ENCODE results near the gene CACNG1. TPM values are rescaled to one million over a fixed set of nuclear protein-coding genes. Genes with fewer than 3 reads are reported as not detected.

The CACNG1 gene
- total RNA-seq, 1 donor from 2014 or later: 43.3 TPM

- Histone ChIP-seq H3K4me3 (ENCODE audit: low read length in 3 of 3) (no peak overlapping the region), H3K27ac (ENCODE audit: low read depth, low read length) (no peak overlapping the region), H3K9me3 (ENCODE audit: control insufficient read depth in 3 of 3, low read length in 3 of 3) (no peaks in the 10 kb centered on the region), H3K9ac (ENCODE audit: low read depth in 1 of 3, low read length in 3 of 3) (no peak overlapping the region), H3K4me1 (ENCODE audit: control insufficient read depth in 3 of 3, insufficient read depth in 3 of 3, low read length in 3 of 3) (peaks cover 5 to 8% (median 6%) of the 10 kb centered on the region in 3 donors), H3K27me3 (ENCODE audit: control insufficient read depth in 3 of 3, insufficient read depth in 3 of 3, low read length in 3 of 3) (no peaks in the 10 kb centered on the region), H3K36me3 (ENCODE audit: control insufficient read depth in 3 of 3, insufficient read depth in 3 of 3, low read length in 3 of 3) (peaks cover 0 to 5% (median 0%) of the 10 kb centered on the region in 3 donors)
These were observed 25.3 kb downstream of the CACNG1 start for GRCh38 chr17:67069603-67070136.

- Histone ChIP-seq H3K4me3 (ENCODE audit: low read length in 3 of 3) (no peak overlapping the region), H3K27me3 (ENCODE audit: control insufficient read depth in 3 of 3, insufficient read depth in 3 of 3, low read length in 3 of 3) (no peaks in the 10 kb centered on the region), H3K27ac (ENCODE audit: low read depth, low read length) (no peak overlapping the region), H3K9ac (ENCODE audit: low read depth in 1 of 3, low read length in 3 of 3) (no peak overlapping the region), H3K4me1 (ENCODE audit: control insufficient read depth in 3 of 3, insufficient read depth in 3 of 3, low read length in 3 of 3) (peaks cover 5 to 13% (median 6%) of the 10 kb centered on the region in 3 donors), H3K9me3 (ENCODE audit: control insufficient read depth in 3 of 3, low read length in 3 of 3) (no peaks in the 10 kb centered on the region), H3K36me3 (ENCODE audit: control insufficient read depth in 3 of 3, insufficient read depth in 3 of 3, low read length in 3 of 3) (peaks cover 0 to 8% (median 0%) of the 10 kb centered on the region in 3 donors)
These were observed 27.2 kb downstream of the CACNG1 start for GRCh38 chr17:67071595-67071994.

DNA sequence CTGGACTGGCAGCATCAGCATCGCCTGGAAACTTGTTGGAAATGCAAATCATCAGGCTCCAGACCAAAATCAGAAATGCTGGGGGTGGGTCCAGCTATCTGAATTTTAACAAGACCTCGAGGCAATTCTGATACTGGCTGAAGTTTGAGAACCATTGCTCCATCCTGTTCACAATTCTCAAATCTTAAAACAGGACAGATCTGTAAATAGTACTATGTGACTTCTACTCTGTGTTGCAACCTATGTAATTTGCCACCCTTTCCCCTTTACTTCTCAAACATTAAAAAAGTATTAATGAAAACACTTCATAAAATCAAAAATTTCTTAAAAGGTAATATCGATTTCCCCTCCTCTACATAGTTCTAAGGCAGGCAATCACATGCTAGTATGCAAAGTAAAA is 28.5 kb downstream of the CACNG1 start:
- peaks cover 5 to 15% (median 6%) of the 10 kb centered on the region in 3 donors for H3K4me1 ChIP-seq (ENCODE audit: control insufficient read depth in 3 of 3, insufficient read depth in 3 of 3, low read length in 3 of 3)

DNA sequence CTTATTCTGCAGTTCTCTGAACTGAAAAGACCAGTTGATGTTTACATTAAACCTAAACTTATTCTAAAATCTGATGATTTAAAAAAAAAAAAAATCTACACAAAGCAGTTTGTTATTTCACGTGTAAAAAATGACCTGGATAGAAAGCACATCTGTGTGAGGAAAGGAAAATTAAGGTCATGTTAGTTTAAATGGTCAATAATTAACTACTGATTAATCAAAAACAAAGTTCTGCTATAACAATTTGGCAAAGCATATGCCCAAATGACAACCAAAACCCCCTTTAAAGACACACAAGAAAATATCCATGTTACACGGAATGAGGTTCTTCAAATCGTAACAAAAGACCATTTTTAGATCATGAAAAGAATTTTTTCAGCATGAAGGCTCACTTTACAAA is 30.4 kb downstream of the CACNG1 start:
- H3K4me3 ChIP-seq (ENCODE audit: low read length in 3 of 3): no peak overlapping the region
- H3K36me3 ChIP-seq (ENCODE audit: control insufficient read depth in 3 of 3, insufficient read depth in 3 of 3, low read length in 3 of 3): peaks cover 4 to 13% (median 8%) of the 10 kb centered on the region in 3 donors
- no peak overlapping the region for H3K27ac ChIP-seq (ENCODE audit: low read depth, low read length)
- H3K27me3 ChIP-seq (ENCODE audit: control insufficient read depth in 3 of 3, insufficient read depth in 3 of 3, low read length in 3 of 3): no peaks in the 10 kb centered on the region
- H3K4me1 ChIP-seq (ENCODE audit: control insufficient read depth in 3 of 3, insufficient read depth in 3 of 3, low read length in 3 of 3): peaks cover 0 to 8% (median 0%) of the 10 kb centered on the region in 3 donors
- no peak overlapping the region for H3K9ac ChIP-seq (ENCODE audit: low read depth in 1 of 3, low read length in 3 of 3)
- H3K9me3 ChIP-seq (ENCODE audit: control insufficient read depth in 3 of 3, low read length in 3 of 3): no peaks in the 10 kb centered on the region

More for the DNA sequence above, 28.5 kb downstream of the CACNG1 start:
- Histone ChIP-seq H3K4me3 (ENCODE audit: low read length in 3 of 3) (no peak overlapping the region), H3K9me3 (ENCODE audit: control insufficient read depth in 3 of 3, low read length in 3 of 3) (no peaks in the 10 kb centered on the region), H3K9ac (ENCODE audit: low read depth in 1 of 3, low read length in 3 of 3) (no peak overlapping the region), H3K27ac (ENCODE audit: low read depth, low read length) (no peak overlapping the region), H3K36me3 (ENCODE audit: control insufficient read depth in 3 of 3, insufficient read depth in 3 of 3, low read length in 3 of 3) (peaks cover 0 to 8% (median 3%) of the 10 kb centered on the region in 3 donors), H3K27me3 (ENCODE audit: control insufficient read depth in 3 of 3, insufficient read depth in 3 of 3, low read length in 3 of 3) (no peaks in the 10 kb centered on the region)

GRCh38 chr17:67076290-67076689 is 31.9 kb downstream of the CACNG1 start:
- Histone ChIP-seq H3K9ac (ENCODE audit: low read depth in 1 of 3, low read length in 3 of 3) (no peak overlapping the region), H3K4me1 (ENCODE audit: control insufficient read depth in 3 of 3, insufficient read depth in 3 of 3, low read length in 3 of 3) (peaks cover 0 to 11% (median 5%) of the 10 kb centered on the region in 3 donors), H3K27ac (ENCODE audit: low read depth, low read length) (no peak overlapping the region), H3K36me3 (ENCODE audit: control insufficient read depth in 3 of 3, insufficient read depth in 3 of 3, low read length in 3 of 3) (peaks cover 4 to 14% (median 8%) of the 10 kb centered on the region in 3 donors), H3K27me3 (ENCODE audit: control insufficient read depth in 3 of 3, insufficient read depth in 3 of 3, low read length in 3 of 3) (no peaks in the 10 kb centered on the region), H3K9me3 (ENCODE audit: control insufficient read depth in 3 of 3, low read length in 3 of 3) (no peaks in the 10 kb centered on the region), H3K4me3 (ENCODE audit: low read length in 3 of 3) (no peak overlapping the region)

- Histone ChIP-seq H3K4me1 (ENCODE audit: control insufficient read depth in 3 of 3, insufficient read depth in 3 of 3, low read length in 3 of 3) (peaks cover 0 to 14% (median 5%) of the 10 kb centered on the region in 3 donors), H3K27me3 (ENCODE audit: control insufficient read depth in 3 of 3, insufficient read depth in 3 of 3, low read length in 3 of 3) (no peaks in the 10 kb centered on the region), H3K9ac (ENCODE audit: low read depth in 1 of 3, low read length in 3 of 3) (no peak overlapping the region), H3K4me3 (ENCODE audit: low read length in 3 of 3) (no peak overlapping the region), H3K9me3 (ENCODE audit: control insufficient read depth in 3 of 3, low read length in 3 of 3) (no peaks in the 10 kb centered on the region), H3K27ac (ENCODE audit: low read depth, low read length) (no peak overlapping the region), H3K36me3 (ENCODE audit: control insufficient read depth in 3 of 3, insufficient read depth in 3 of 3, low read length in 3 of 3) (peaks cover 4 to 11% (median 10%) of the 10 kb centered on the region in 3 donors)
These were observed 33.9 kb downstream of the CACNG1 start for GRCh38 chr17:67078292-67078691.

- no peak overlapping the region for H3K27ac ChIP-seq (ENCODE audit: low read depth, low read length)
- H3K36me3 ChIP-seq (ENCODE audit: control insufficient read depth in 3 of 3, insufficient read depth in 3 of 3, low read length in 3 of 3): peaks cover 4 to 14% (median 10%) of the 10 kb centered on the region in 3 donors
- H3K27me3 ChIP-seq (ENCODE audit: control insufficient read depth in 3 of 3, insufficient read depth in 3 of 3, low read length in 3 of 3): no peaks in the 10 kb centered on the region
- no peak overlapping the region for H3K9ac ChIP-seq (ENCODE audit: low read depth in 1 of 3, low read length in 3 of 3)
- H3K4me3 ChIP-seq (ENCODE audit: low read length in 3 of 3): no peak overlapping the region
- H3K4me1 ChIP-seq (ENCODE audit: control insufficient read depth in 3 of 3, insufficient read depth in 3 of 3, low read length in 3 of 3): peaks cover 0 to 14% (median 5%) of the 10 kb centered on the region in 3 donors
- no peaks in the 10 kb centered on the region for H3K9me3 ChIP-seq (ENCODE audit: control insufficient read depth in 3 of 3, low read length in 3 of 3)
These were observed 35.1 kb downstream of the CACNG1 start for GRCh38 chr17:67079491-67079890.

DNA sequence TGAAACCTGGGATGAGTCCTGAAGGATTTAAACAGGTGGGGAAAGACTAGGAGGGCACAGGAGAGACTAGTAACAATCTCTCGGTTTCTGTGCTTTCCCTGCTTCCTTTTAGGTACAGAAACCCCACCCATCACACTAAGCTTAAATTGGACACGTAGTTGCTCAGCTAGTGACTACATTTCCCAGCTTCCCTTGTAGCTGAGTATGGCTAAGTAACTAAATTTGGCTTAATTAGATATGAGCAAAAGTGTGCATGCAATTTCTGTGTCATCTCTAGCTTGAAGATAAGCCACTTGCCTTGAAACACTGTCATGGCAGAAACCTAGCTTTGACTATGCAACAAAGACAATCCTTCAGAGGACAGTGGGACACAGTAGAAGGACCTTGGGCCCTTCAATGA is 36.5 kb downstream of the CACNG1 start:
- Histone ChIP-seq H3K9me3 (ENCODE audit: control insufficient read depth in 3 of 3, low read length in 3 of 3) (no peaks in the 10 kb centered on the region), H3K27me3 (ENCODE audit: control insufficient read depth in 3 of 3, insufficient read depth in 3 of 3, low read length in 3 of 3) (no peaks in the 10 kb centered on the region), H3K9ac (ENCODE audit: low read depth in 1 of 3, low read length in 3 of 3) (no peak overlapping the region), H3K27ac (ENCODE audit: low read depth, low read length) (no peak overlapping the region), H3K4me3 (ENCODE audit: low read length in 3 of 3) (no peak overlapping the region), H3K36me3 (ENCODE audit: control insufficient read depth in 3 of 3, insufficient read depth in 3 of 3, low read length in 3 of 3) (peaks cover 4 to 14% (median 10%) of the 10 kb centered on the region in 3 donors), H3K4me1 (ENCODE audit: control insufficient read depth in 3 of 3, insufficient read depth in 3 of 3, low read length in 3 of 3) (peaks cover 0 to 14% (median 5%) of the 10 kb centered on the region in 3 donors)

DNA sequence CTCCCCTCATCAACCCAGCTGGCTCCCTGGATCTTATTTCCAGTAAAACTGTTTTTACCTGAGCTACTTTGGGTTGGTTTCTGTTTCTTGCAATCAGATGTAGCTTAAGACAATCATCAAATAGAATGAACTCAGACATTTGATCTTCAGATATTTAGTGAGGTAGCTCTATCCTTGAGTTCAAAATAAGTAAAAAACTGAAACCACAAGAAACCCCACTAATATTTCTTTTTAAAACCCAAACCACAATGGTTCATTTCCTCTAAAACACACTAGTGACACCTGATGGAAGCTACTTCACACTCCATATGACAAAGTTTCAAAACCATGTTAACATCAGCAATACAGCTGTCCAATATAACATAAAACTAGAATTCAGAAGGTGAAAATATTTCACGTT is 37.8 kb downstream of the CACNG1 start:
- H3K36me3 ChIP-seq (ENCODE audit: control insufficient read depth in 3 of 3, insufficient read depth in 3 of 3, low read length in 3 of 3): peaks cover 7 to 21% (median 11%) of the 10 kb centered on the region in 3 donors

DNA sequence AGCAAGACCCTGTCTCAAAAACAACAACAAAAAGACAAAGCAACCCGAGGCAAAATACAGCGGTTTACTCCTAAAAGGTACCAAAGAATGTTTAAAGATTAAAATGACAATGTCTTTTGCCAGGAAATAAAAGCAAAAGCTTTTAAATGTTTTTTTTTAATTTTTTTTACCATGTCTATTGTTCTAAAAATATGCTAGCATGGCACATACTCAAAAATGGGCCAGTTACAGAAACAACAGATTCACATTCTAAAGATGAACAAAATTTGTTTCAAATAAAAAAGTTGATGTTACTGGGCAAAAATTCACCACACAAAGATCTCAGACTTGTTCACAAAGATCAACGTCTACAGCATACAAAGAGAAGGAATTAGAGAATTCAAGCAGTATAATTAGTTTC is 41.1 kb downstream of the CACNG1 start:
- H3K4me3 ChIP-seq (ENCODE audit: low read length in 3 of 3): no peak overlapping the region
- H3K9me3 ChIP-seq (ENCODE audit: control insufficient read depth in 3 of 3, low read length in 3 of 3): no peaks in the 10 kb centered on the region
- no peak overlapping the region for H3K27ac ChIP-seq (ENCODE audit: low read depth, low read length)
- no peaks in the 10 kb centered on the region for H3K27me3 ChIP-seq (ENCODE audit: control insufficient read depth in 3 of 3, insufficient read depth in 3 of 3, low read length in 3 of 3)
- no peak overlapping the region for H3K9ac ChIP-seq (ENCODE audit: low read depth in 1 of 3, low read length in 3 of 3)
- H3K36me3 ChIP-seq (ENCODE audit: control insufficient read depth in 3 of 3, insufficient read depth in 3 of 3, low read length in 3 of 3): peaks cover 4 to 16% (median 6%) of the 10 kb centered on the region in 3 donors
- peaks cover 0 to 6% (median 5%) of the 10 kb centered on the region in 3 donors for H3K4me1 ChIP-seq (ENCODE audit: control insufficient read depth in 3 of 3, insufficient read depth in 3 of 3, low read length in 3 of 3)

More for the DNA sequence above, 37.8 kb downstream of the CACNG1 start:
- H3K27ac ChIP-seq (ENCODE audit: low read depth, low read length): no peak overlapping the region
- H3K4me3 ChIP-seq (ENCODE audit: low read length in 3 of 3): no peak overlapping the region
- H3K4me1 ChIP-seq (ENCODE audit: control insufficient read depth in 3 of 3, insufficient read depth in 3 of 3, low read length in 3 of 3): peaks cover 0 to 6% (median 5%) of the 10 kb centered on the region in 3 donors
- H3K27me3 ChIP-seq (ENCODE audit: control insufficient read depth in 3 of 3, insufficient read depth in 3 of 3, low read length in 3 of 3): no peaks in the 10 kb centered on the region
- H3K9ac ChIP-seq (ENCODE audit: low read depth in 1 of 3, low read length in 3 of 3): no peak overlapping the region
- H3K9me3 ChIP-seq (ENCODE audit: control insufficient read depth in 3 of 3, low read length in 3 of 3): no peaks in the 10 kb centered on the region
